ENCODE measurements around the gene CHRNA1.
A peak's percentile ranks its signal among the peaks of the same experiment; 100 is the strongest.
"Not testable (repeated sequence)": the region's sequence is repeated elsewhere in the genome, so short reads cannot be mapped to it uniquely, and the experiment has no call there.

The CHRNA1 gene

GRCh38 chr2:174717916-174718315 is 46.4 kb downstream of the CHRNA1 start:
- H3K27me3 Mint-ChIP-seq = no peaks in the 10 kb centered on the region
- H3K27ac Mint-ChIP-seq (ENCODE audit: low read depth) = no peak overlapping the region
- peaks cover 29% of the 10 kb centered on the region for H3K4me1 Mint-ChIP-seq
- ATAC-seq (replicated peaks; ENCODE audit: extremely low read depth, poor library complexity, severe bottlenecking) (no peak), DNase-seq (ENCODE audit: low spot score in 2 of 2) (no peak)
- H3K9me3 Mint-ChIP-seq = no peaks in the 10 kb centered on the region
- peak overlapping the region; percentile 67 for H3K4me3 Mint-ChIP-seq
- H3K36me3 Mint-ChIP-seq (ENCODE audit: insufficient read depth) = peaks cover 5% of the 10 kb centered on the region

GRCh38 chr2:174717273-174717672 is 47.0 kb downstream of the CHRNA1 start:
- no peaks in the 10 kb centered on the region for H3K27me3 Mint-ChIP-seq
- H3K4me3 Mint-ChIP-seq = peak overlapping the region; percentile 67
- H3K4me1 Mint-ChIP-seq = peaks cover 29% of the 10 kb centered on the region
- peak; percentile 81 for ATAC-seq (replicated peaks; ENCODE audit: extremely low read depth, poor library complexity, severe bottlenecking)
- no peak for DNase-seq (ENCODE audit: low spot score in 2 of 2)
- peaks cover 5% of the 10 kb centered on the region for H3K36me3 Mint-ChIP-seq (ENCODE audit: insufficient read depth)
- H3K9me3 Mint-ChIP-seq = no peaks in the 10 kb centered on the region
- peak overlapping the region; percentile 60 for H3K27ac Mint-ChIP-seq (ENCODE audit: low read depth)

GRCh38 chr2:174716785-174717184 is 47.5 kb downstream of the CHRNA1 start:
- DNase-seq (ENCODE audit: low spot score in 2 of 2) (no peak), ATAC-seq (replicated peaks; ENCODE audit: extremely low read depth, poor library complexity, severe bottlenecking) (peak; percentile 79)
- Mint-ChIP-seq H3K9me3 (no peaks in the 10 kb centered on the region), H3K27me3 (no peaks in the 10 kb centered on the region), H3K4me3 (peak overlapping the region; percentile 67), H3K4me1 (peaks cover 29% of the 10 kb centered on the region), H3K36me3 (ENCODE audit: insufficient read depth) (peaks cover 5% of the 10 kb centered on the region), H3K27ac (ENCODE audit: low read depth) (peak overlapping the region; percentile 60)

GRCh38 chr2:174713686-174714085 is 50.6 kb downstream of the CHRNA1 start:
- no peak overlapping the region for H3K27ac Mint-ChIP-seq (ENCODE audit: low read depth)
- peaks cover 23% of the 10 kb centered on the region for H3K4me1 Mint-ChIP-seq
- no peak for ATAC-seq (replicated peaks; ENCODE audit: extremely low read depth, poor library complexity, severe bottlenecking)
- no peak overlapping the region for H3K4me3 Mint-ChIP-seq
- no peaks in the 10 kb centered on the region for H3K9me3 Mint-ChIP-seq
- peaks cover 3% of the 10 kb centered on the region for H3K36me3 Mint-ChIP-seq (ENCODE audit: insufficient read depth)
- peaks cover 12% of the 10 kb centered on the region for H3K27me3 Mint-ChIP-seq
- no peak for DNase-seq (ENCODE audit: low spot score in 2 of 2)

GRCh38 chr2:174711206-174711605 is 53.1 kb downstream of the CHRNA1 start:
- H3K27me3 Mint-ChIP-seq = peaks cover 37% of the 10 kb centered on the region
- no peaks in the 10 kb centered on the region for H3K4me1 Mint-ChIP-seq
- no peaks in the 10 kb centered on the region for H3K9me3 Mint-ChIP-seq
- no peak overlapping the region for H3K4me3 Mint-ChIP-seq
- ATAC-seq (replicated peaks; ENCODE audit: extremely low read depth, poor library complexity, severe bottlenecking) (no peak), DNase-seq (ENCODE audit: low spot score in 2 of 2) (no peak)
- H3K27ac Mint-ChIP-seq (ENCODE audit: low read depth) = no peak overlapping the region
- no peaks in the 10 kb centered on the region for H3K36me3 Mint-ChIP-seq (ENCODE audit: insufficient read depth)

GRCh38 chr2:174709416-174710004 is 54.8 kb downstream of the CHRNA1 start:
- H3K27ac Mint-ChIP-seq (ENCODE audit: low read depth); H3K9me3 Mint-ChIP-seq; H3K36me3 Mint-ChIP-seq (ENCODE audit: insufficient read depth); DNase-seq (ENCODE audit: low spot score in 2 of 2); H3K4me1 Mint-ChIP-seq; ATAC-seq (replicated peaks; ENCODE audit: extremely low read depth, poor library complexity, severe bottlenecking); H3K4me3 Mint-ChIP-seq: not testable (repeated sequence)
- H3K27me3 Mint-ChIP-seq = peaks cover 37% of the 10 kb centered on the region

- ATAC-seq (replicated peaks; ENCODE audit: extremely low read depth, poor library complexity, severe bottlenecking) (no peak), DNase-seq (ENCODE audit: low spot score in 2 of 2) (no peak)
- Mint-ChIP-seq H3K27me3 (peaks cover 37% of the 10 kb centered on the region), H3K9me3 (no peaks in the 10 kb centered on the region), H3K36me3 (ENCODE audit: insufficient read depth) (no peaks in the 10 kb centered on the region), H3K4me3 (no peak overlapping the region), H3K27ac (ENCODE audit: low read depth) (no peak overlapping the region), H3K4me1 (no peaks in the 10 kb centered on the region)
Observed at GRCh38 chr2:174708713-174709112, 55.6 kb downstream of the CHRNA1 start.

GRCh38 chr2:174705321-174705720 is 59.0 kb downstream of the CHRNA1 start:
- Mint-ChIP-seq H3K4me1 (no peaks in the 10 kb centered on the region), H3K4me3 (no peak overlapping the region), H3K9me3 (no peaks in the 10 kb centered on the region), H3K27ac (ENCODE audit: low read depth) (no peak overlapping the region), H3K36me3 (ENCODE audit: insufficient read depth) (peaks cover 2% of the 10 kb centered on the region), H3K27me3 (peaks cover 32% of the 10 kb centered on the region)
- ATAC-seq (replicated peaks; ENCODE audit: extremely low read depth, poor library complexity, severe bottlenecking) (no peak), DNase-seq (ENCODE audit: low spot score in 2 of 2) (no peak)

GRCh38 chr2:174704642-174705041 is 59.6 kb downstream of the CHRNA1 start:
- H3K27ac Mint-ChIP-seq (ENCODE audit: low read depth) = no peak overlapping the region
- DNase-seq (ENCODE audit: low spot score in 2 of 2) (no peak), ATAC-seq (replicated peaks; ENCODE audit: extremely low read depth, poor library complexity, severe bottlenecking) (no peak)
- H3K36me3 Mint-ChIP-seq (ENCODE audit: insufficient read depth) = peaks cover 2% of the 10 kb centered on the region
- H3K9me3 Mint-ChIP-seq = no peaks in the 10 kb centered on the region
- H3K4me1 Mint-ChIP-seq = no peaks in the 10 kb centered on the region
- H3K27me3 Mint-ChIP-seq = peaks cover 30% of the 10 kb centered on the region
- H3K4me3 Mint-ChIP-seq = no peak overlapping the region

- Mint-ChIP-seq H3K4me3 (no peak overlapping the region), H3K9me3 (no peaks in the 10 kb centered on the region), H3K27me3 (peaks cover 29% of the 10 kb centered on the region), H3K27ac (ENCODE audit: low read depth) (no peak overlapping the region), H3K4me1 (no peaks in the 10 kb centered on the region), H3K36me3 (ENCODE audit: insufficient read depth) (peaks cover 2% of the 10 kb centered on the region)
- ATAC-seq (replicated peaks; ENCODE audit: extremely low read depth, poor library complexity, severe bottlenecking) = no peak
- no peak for DNase-seq (ENCODE audit: low spot score in 2 of 2)
Observed at GRCh38 chr2:174704061-174704460, 60.2 kb downstream of the CHRNA1 start.

- no peaks in the 10 kb centered on the region for H3K9me3 Mint-ChIP-seq
- H3K4me3 Mint-ChIP-seq = no peak overlapping the region
- H3K27ac Mint-ChIP-seq (ENCODE audit: low read depth) = no peak overlapping the region
- peaks cover 2% of the 10 kb centered on the region for H3K36me3 Mint-ChIP-seq (ENCODE audit: insufficient read depth)
- H3K4me1 Mint-ChIP-seq = no peaks in the 10 kb centered on the region
- peaks cover 23% of the 10 kb centered on the region for H3K27me3 Mint-ChIP-seq
- ATAC-seq (replicated peaks; ENCODE audit: extremely low read depth, poor library complexity, severe bottlenecking) (no peak), DNase-seq (ENCODE audit: low spot score in 2 of 2) (no peak)
Observed at GRCh38 chr2:174703430-174703829, 60.8 kb downstream of the CHRNA1 start.

- no peaks in the 10 kb centered on the region for H3K9me3 Mint-ChIP-seq
- H3K4me1 Mint-ChIP-seq = no peaks in the 10 kb centered on the region
- no peak overlapping the region for H3K4me3 Mint-ChIP-seq
- no peak for ATAC-seq (replicated peaks; ENCODE audit: extremely low read depth, poor library complexity, severe bottlenecking)
- peaks cover 14% of the 10 kb centered on the region for H3K27me3 Mint-ChIP-seq
- H3K36me3 Mint-ChIP-seq (ENCODE audit: insufficient read depth) = peaks cover 2% of the 10 kb centered on the region
- DNase-seq (ENCODE audit: low spot score in 2 of 2) = no peak
- no peak overlapping the region for H3K27ac Mint-ChIP-seq (ENCODE audit: low read depth)
Observed at GRCh38 chr2:174702541-174702940, 61.7 kb downstream of the CHRNA1 start.

- DNase-seq (ENCODE audit: low spot score in 2 of 2) (no peak), ATAC-seq (replicated peaks; ENCODE audit: extremely low read depth, poor library complexity, severe bottlenecking) (peak; percentile 49)
- no peaks in the 10 kb centered on the region for H3K9me3 Mint-ChIP-seq
- H3K27ac Mint-ChIP-seq (ENCODE audit: low read depth) = no peak overlapping the region
- H3K27me3 Mint-ChIP-seq = no peaks in the 10 kb centered on the region
- H3K4me1 Mint-ChIP-seq = no peaks in the 10 kb centered on the region
- H3K4me3 Mint-ChIP-seq = no peak overlapping the region
- H3K36me3 Mint-ChIP-seq (ENCODE audit: insufficient read depth) = peaks cover 3% of the 10 kb centered on the region
Observed at GRCh38 chr2:174699993-174700766, 64.1 kb downstream of the CHRNA1 start.
